Ramos (cell line): ENCODE measurements around the gene C12orf42.
"Not testable (repeated sequence)": the region's sequence is repeated elsewhere in the genome, so short reads cannot be mapped to it uniquely, and the experiment has no call there.

Experiments used
- in situ Hi-C: fragments of 300-500 bp; cut with MboI; formaldehyde crosslinking; loops from one replicate; pipeline ENCODE4 v1.14.3; 2022; ENCODE audit warnings: low sequenced_read_pairs; ENCODE audit not compliant: unreplicated experiment

C12orf42 gene

GRCh38 chr12:103499571-103499970, 3.8 kb upstream of the C12orf42 start:
- in situ Hi-C loops: no loop called here

- in situ Hi-C loops: no loop called here
Measured at GRCh38 chr12:103498990-103499389, 3.2 kb upstream of the C12orf42 start.

GRCh38 chr12:103494734-103495468, 867 bp downstream of the C12orf42 start:
- in situ Hi-C loops: no loop called here

- in situ Hi-C loops: no loop called here
Measured at GRCh38 chr12:103494051-103494733, 1.6 kb downstream of the C12orf42 start.

- in situ Hi-C loops: no loop called here
Measured at GRCh38 chr12:103493199-103493598, 2.6 kb downstream of the C12orf42 start.

- in situ Hi-C loops: no loop called here
Measured at GRCh38 chr12:103482365-103482764, 13.4 kb downstream of the C12orf42 start.

- in situ Hi-C loops: no loop called here
Measured at GRCh38 chr12:103475073-103475472, 20.7 kb downstream of the C12orf42 start.

- in situ Hi-C loops: no loop called here
Measured at GRCh38 chr12:103470664-103471063, 25.1 kb downstream of the C12orf42 start.

- in situ Hi-C loops: no loop called here
Measured at GRCh38 chr12:103469719-103470118, 26.0 kb downstream of the C12orf42 start.

- in situ Hi-C loops: no loop called here
Measured at GRCh38 chr12:103468837-103469236, 26.9 kb downstream of the C12orf42 start.

- in situ Hi-C loops: no loop called here
Measured at GRCh38 chr12:103462675-103463074, 33.1 kb downstream of the C12orf42 start.

- in situ Hi-C loops: no loop called here
Measured at GRCh38 chr12:103457471-103457870, 38.3 kb downstream of the C12orf42 start.

- in situ Hi-C loops: no loop called here
Measured at GRCh38 chr12:103456006-103456405, 39.8 kb downstream of the C12orf42 start.

- in situ Hi-C loops: no loop called here
Measured at GRCh38 chr12:103455020-103455763, 40.6 kb downstream of the C12orf42 start.

- in situ Hi-C loops: no loop called here
Measured at GRCh38 chr12:103444983-103445382, 50.8 kb downstream of the C12orf42 start.

GRCh38 chr12:103442822-103443221, 52.9 kb downstream of the C12orf42 start:
- in situ Hi-C loops: no loop called here

- in situ Hi-C loops: no loop called here
Measured at GRCh38 chr12:103442182-103442555, 53.6 kb downstream of the C12orf42 start.

- in situ Hi-C loops: no loop called here
Measured at GRCh38 chr12:103441437-103442181, 54.2 kb downstream of the C12orf42 start.

GRCh38 chr12:103434165-103435105, 61.3 kb downstream of the C12orf42 start:
- in situ Hi-C loops: not testable (repeated sequence)
